ENCODE results near the gene CIAO3.

Gene CIAO3

DNA sequence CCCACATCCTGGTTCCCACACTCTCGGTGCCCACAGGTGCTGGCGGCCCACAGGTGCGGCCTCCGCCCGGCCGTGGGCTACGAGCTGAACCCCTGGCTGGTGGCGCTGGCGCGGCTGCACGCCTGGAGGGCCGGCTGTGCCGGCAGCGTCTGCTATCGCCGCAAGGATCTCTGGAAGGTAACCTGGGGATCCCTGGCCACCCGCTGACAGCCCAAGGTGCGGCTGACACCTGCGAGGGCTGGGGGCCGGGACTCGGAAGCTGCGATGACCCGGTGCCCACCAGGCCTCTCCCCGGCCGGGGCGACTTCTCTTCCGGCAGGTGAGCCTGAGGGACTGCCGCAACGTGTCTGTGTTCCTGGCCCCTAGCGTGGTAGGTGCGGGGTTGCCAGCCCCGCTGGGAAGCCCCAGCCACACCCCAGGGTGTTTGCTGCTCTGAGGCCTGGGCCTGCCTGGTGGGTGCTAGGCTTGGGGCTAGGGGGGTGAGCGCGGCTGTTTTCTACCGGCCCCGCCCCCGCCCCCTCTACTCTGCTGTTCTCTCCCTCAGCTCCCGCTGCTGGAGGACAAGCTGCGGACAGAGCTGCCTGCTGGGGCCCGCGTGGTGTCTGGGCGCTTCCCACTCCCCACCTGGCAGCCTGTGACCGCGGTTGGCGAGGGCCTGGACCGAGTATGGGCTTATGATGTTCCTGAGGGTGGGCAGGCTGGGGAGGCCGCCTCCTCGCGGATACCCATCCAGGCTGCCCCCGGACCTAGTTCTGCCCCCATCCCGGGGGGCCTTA, 18.8 kb downstream of the CIAO3 start:
- no peak for DNase-seq

DNA sequence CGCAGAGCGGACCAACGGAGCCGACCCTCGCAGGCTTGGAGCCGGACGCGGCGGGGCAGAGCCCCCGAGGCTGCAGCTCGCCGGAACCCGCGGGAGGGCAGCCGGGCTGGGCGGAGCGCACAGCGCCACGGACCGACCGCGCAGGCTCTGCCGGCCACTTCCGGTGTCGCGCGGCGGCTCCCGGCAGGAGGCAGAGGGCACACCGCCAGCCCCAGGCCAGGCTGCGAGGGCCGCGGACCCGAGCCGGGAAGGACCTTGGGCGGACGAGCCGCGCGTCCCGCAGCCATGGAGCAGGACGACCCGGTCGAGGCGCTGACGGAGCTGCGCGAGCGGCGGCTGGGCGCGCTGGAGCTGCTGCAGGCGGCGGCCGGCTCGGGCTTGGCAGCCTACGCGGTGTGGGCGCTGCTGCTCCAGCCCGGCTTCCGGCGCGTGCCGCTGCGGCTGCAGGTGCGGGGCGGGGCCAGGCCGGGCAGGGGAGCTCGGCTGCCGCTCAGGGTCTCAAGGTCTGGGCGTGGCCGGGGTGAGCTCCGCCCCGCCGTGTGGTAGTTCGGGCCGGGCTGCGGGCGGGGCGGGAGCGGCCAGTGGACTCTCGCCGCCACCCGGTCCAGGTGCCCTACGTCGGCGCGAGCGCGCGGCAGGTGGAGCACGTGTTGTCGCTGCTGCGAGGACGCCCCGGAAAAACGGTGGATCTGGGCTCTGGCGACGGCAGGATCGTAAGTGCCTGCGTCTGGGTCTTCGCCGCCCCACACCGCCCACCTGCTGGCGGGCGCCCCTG, 19.6 kb downstream of the CIAO3 start, which contains the start of gene ANTKMT:
ANTKMT (plus strand) TSS at position 157 of the 775 bp plus-strand sequence; CDS start at position 286, 129 bp downstream.
- peak; percentile 57 to 79 for DNase-seq

DNA sequence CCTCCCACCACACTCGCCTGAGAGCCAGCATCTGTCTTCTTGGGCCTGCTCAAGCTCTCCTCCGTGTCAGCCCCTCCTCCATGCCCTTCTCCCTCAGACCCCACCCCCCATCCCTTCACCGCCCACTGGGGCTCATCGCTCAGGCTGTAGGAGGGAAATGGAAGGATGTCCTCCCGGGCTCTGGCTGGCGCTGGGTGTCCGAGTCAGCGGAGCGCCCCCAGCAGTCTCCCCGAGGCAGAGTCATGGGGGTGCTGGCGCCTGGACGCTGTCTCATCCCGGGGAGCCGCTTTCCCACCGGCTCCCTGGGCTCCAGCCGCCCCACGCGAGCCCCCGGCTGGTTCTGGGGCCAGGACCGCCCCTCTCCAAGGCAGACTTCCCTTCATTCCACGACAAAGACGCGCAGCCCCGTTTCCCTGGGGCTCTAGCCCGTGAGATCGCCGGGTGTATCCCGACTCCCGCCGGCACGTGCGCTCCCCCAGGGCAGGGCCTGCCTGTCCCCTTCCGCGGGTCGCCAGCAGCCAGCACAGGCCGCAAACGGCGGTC, 20.3 kb downstream of the CIAO3 start:
- peak in 1 of 2 donors; percentile 53 for DNase-seq

DNA sequence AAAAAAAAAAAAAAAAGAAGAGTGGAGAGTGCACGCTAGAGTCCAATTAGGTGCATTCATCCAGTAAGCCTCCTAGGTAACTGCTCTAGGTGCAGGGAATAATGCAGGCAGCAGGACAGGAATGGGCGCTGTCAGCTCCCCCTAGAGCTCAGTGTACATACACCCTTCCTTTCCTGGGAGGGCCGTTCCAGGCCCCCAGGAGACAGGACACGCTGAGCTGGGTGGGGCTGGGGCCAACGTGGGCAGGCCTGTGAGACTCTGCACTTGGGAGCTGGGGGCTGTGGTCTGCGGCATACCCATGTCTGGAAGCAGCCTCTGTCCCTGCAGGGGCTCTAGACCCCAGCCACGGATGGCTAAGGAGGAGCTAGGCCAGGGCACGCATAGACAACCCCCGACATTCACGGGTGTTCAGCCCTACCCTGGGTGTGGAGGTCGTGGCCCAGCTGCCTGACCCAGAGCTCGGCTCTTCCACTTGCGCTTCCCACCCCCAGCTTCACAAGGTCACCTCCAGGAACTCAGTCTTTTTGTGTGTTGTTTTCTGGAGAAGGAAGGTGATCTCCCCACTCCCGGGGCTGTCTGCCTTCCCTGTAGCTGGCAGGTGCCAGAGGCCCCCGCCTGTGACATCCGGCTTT, 20.9 kb downstream of the CIAO3 start:
- DNase-seq, result no peak

DNA sequence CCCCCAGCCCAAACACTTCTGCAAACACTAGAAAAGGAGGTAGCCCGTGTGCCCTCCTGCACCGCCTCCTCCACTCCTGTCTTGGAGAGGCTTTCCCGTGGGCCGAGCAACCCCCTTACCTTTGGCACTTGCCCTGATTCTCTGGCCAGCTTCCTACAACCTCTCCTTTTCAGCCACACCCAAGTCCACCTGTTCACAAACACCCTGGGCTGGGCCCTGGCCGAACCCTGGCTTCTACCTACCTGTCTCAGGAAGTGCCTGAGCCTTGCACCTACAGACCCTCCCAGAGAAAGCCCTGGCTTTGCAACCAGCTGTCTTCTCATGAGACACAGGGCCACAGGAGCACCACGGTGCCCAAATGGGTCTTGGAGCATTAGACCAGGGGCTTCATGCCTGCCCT, 21.9 kb downstream of the CIAO3 start:
- DNase-seq, result no peak

DNA sequence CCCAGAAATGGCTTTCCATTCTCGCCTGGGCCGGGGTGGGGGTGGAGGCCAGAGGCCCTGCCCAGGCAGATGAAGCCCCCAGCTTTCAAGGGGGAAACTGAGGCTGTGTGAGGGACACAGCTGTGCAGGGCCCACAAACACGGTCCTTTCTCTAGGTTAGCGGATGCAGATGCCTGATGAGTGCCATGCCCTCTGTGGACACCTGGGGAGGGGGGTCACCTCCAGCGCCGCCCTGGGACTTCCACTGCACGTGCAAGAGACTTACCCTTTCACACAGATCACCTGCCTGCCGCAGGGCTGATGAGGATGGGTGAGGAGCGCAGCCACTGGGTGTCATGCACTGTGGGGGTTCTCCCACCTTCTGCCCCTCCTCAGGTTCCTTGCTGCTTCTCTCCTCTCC, 22.4 kb downstream of the CIAO3 start:
- no peak for DNase-seq

DNA sequence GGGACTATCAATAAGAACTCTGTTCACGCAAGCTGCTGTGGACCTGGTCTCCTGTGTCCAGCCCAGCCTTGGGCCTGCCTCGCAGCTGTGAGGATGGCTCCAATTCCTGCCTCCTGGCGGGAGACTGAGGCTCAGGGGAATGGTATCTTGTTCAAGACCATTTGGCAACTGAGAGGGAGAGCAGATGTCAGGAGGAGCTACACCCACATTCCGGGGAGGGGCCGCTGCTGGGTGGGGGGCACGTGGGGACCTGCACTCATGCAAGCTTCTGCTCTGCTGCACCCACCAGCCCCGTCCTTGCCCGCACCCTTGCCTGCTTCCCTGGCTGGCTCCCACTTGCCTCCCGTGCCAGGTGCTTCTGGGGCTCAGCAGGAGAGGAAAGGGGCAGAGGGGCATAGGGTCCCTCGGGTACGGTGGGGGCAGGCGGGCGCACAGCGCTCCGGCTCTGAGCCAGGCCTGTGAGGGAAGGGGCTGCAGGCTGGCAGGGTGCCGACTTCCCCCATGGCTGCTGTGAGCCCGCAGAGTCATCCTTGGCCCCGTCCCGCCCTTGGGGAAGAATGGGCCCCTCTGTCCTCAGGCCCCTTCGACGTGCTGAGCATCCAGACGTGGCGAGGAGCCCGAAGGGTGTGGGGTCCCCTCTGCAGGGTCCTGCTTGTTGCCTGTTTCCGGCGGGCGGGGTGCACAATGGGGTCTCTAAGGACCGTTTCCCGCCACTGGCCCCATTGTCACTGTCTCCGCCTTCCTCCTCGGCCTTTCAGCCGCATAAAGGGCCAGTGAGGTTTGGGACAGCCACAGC, 23.1 kb downstream of the CIAO3 start:
- no peak for DNase-seq

DNA sequence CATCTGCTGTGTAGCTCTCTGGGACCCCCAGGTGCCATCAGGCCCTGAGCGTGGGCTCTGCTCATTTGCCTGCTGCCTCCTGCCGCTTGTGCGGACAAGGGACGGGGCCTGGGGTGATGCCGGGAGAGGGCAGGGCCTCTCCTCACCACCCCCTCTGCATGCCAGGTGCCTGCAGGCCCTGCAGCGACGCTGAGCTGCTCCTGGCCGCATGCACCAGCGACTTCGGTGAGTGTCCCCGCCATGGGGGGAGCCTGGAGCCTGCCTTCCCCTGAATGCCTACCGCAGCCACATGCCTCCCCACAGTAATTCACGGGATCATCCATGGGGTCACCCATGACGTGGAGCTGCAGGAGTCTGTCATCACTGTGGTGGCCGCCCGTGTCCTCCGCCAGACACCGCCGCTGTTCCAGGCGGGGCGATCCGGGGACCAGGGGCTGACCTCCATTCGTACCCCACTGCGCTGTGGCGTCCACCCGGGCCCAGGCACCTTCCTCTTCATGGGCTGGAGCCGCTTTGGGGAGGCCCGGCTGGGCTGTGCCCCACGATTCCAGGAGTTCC, 23.9 kb downstream of the CIAO3 start:
- no peak for DNase-seq

DNA sequence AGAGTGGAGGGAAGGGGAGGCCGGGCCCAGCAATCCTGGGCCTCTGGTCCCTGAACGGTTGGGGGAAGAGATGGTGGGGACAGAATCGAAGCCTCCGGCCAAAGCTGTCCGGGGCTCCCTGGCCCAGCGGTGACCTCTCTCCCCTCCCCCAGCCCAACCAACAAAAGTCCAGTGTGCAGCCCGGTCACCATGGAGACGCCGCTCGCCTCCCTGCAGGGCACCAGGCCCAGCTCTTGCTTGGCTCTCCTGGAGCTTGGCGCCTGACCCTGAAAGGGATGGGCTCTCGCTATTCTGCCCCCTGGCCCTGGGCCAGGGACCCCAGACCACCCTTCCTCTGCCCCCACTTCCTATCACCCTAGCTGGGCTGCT, 24.6 kb downstream of the CIAO3 start:
- no peak for DNase-seq

DNA sequence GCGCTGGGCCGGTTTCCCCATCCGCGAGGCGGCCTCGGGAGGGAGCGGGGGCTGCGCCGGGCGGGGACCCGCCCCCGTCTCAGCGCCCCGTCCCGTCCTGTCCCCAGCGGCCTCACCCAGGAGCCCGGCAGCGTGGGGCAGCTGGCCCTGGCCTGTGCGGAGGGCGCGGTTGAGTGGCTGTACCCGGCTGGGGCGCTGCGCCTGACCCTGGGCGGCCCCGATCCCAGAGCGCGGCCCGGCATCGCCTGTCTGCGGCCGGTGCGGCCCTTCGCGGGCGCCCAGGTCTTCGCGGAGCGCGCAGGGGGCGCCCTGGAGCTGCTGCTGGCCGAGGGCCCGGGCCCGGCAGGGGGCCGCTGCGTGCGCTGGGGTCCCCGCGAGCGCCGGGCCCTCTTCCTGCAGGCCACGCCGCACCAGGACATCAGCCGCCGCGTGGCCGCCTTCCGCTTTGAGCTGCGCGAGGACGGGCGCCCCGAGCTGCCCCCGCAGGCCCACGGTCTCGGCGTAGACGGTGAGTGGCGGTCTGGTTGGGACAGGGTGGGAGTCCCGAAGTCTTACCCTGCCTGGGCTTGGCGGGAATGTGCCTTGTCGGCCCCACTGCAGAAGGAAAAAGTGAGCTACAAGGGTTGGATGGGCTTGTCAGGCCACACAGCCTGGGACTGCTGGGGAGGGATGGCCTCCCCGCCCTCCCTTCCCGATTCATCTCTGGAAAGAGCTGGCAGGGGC, 25.2 kb downstream of the CIAO3 start:
- DNase-seq, result no peak

DNA sequence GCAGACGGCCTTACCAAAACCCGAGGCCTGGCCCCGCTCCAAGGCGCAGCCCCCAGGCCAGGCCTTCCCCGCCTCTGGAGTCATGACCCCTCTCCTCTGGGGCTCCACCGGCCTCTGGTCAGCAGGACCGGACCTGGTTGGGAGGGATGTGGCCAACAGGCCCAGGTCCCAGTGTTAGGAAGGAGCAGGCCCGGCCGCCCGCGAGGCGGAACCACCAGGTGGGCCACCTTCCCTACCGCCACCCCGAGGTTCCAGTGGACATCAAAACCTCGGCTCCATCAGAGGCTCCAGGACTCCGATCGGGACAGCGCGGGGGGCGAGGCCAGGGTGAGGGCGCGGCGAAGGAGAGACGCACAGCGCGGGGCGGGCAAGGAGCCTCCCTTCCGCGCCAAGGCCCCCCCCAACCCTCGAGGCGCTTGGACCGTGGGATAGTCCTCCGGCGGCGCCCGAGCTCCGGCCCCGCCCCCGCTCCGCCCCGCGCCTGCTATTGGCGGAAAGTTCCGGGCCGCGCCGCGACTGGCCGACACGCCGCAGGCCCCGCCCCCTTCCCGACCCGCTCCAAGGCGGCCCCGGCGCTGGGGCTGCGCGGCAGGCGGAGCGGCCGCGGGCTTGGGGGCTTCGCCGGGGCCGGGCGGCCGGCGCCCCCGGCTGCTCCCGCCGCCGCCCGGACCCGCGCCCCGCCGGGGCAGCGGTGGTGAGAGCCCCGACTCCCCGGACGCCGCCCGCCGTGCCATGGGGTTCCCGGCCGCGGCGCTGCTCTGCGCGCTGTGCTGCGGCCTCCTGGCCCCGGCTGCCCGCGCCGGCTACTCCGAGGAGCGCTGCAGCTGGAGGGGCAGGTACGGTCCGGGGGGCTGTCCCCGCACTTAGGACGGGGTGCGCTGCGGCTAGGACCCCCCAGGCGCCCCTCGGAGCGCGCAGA, 26.0 kb downstream of the CIAO3 start, which contains the start of gene METRN:
METRN (plus strand) TSS at position 561 of the 919 bp plus-strand sequence; CDS start at position 733, 172 bp downstream.
- peak; percentile 76 to 88 for DNase-seq

DNA sequence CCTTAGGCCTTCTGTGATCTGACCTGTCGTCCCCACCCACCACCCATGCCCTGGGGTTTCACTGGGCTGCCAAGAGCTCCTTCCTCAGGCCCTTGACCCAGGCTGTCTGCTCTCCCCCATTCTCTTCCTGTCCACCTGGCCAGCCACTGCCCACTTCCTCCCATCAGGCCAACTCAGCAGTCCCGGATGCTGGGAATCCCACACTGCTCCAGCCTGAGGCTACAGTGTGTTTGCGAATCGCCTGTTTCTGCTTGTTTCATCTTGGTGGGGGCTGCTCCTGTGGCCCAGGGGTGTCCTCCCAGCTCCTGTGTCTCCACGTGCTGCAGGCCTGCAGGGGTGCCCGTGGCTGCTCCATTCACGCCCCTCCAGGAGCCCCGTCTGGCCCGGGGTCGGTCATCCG, 26.7 kb downstream of the CIAO3 start:
- DNase-seq, result no peak

DNA sequence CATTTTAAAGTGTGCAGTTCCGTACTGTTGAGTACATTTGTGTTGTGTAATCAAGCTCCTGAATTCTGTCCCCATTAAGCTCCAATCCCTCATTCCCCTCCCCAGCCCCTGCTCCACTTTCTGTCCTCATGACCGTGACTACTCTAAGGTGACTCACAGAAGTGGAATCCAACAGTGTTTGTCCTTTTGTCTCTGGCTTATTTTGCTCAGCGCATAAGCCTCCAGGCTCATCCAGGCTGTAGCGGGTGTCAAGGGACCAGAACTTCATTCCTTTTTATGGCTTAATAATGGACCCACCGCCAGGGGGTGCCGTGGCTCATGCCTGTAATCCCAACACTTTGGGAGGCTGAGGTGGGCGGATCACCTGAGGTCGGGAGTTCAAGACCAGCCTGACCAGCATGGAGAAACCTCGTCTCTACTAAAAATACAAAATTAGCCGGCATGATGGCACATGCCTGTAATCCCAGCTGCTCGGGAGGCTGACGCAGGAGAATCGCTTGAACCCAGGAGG, 28.0 kb downstream of the CIAO3 start:
- DNase-seq, result peak; percentile 55 to 70

DNA sequence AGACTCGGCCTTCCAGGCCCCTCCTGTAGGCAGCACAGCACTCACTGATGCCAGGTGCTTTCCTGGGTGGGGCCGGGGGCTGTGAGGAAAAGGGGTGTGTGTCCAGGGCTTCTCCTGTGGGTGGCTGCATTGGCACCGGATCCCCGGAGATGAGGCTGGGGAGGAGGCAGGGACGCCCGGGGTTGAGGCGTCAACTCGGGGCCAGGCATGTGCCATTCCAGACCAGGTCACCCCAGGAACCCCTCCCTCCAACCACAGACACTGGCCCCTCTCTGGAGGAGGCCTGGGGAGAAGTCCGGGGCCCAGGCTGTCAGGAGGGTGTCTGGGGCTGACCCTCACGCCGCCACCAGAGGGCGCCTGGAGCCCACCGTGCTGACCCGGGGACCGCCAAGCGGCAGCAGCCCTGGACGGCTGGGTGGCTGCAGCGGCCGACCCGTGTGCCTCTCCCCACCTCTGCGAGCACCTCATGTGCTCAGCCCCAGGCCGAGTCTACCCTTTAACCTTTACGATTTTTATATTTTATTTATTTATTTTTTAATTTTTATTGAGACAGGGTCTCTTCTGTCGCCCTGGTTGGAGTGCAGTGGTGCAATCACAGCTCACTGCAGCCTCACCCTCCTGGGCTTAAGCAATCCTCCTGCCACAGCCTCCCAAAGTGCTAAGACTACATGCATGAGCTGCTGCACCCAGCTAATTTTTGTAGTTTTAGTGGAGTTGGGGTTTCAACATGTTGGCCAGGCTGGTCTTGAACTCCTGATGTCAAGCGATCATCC, 29.1 kb downstream of the CIAO3 start:
- DNase-seq, result peak; percentile 65 to 73

DNA sequence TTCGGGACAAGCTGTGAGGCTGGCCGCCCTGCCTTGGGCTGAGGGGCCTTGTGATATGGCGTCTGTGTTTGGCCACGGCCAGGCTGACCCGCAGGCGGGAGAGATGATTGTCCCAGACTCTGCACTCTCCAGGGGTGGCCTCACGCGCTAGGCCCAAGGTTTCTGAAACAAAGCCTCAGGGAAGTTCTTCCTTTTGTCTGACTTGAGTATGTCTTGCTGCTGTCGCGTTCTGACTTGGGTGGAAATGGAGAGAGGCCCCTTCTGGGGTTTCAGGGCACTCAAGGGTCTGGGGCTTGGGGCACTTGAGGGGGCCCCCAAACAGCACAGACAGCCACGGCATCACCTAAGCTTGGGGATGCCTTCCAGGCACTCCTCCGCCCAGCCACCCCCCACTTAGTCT, 29.7 kb downstream of the CIAO3 start:
- DNase-seq, result no peak

DNA sequence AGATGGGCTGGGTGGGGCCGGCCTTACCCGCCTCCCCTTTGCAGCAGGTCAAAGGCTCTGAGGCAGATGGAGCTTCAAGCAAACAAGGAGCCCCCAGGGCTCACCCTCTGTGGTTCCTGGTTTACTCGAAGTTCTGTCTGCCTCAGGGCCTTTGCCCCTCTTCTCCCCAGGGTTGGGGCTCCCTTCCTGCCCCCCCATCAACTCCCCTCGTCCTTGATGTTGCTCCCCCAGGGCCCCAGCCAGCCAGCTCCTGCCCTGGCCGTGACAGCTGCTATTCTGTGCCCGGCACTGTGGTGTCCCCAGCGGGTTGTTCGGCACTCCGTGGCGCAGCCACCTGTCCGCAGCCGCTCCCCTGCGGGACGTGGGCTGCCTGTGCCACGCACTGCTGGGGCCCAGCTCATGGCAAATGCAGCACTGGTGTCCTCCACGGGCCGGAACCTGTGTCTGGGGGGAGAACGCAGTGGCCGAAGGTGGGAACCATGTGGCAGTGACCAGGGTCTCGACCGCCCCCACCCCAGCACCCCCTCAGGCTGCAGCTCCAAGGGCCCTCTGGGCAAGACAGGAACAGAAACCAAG, 30.2 kb downstream of the CIAO3 start:
- DNase-seq, result no peak

DNA sequence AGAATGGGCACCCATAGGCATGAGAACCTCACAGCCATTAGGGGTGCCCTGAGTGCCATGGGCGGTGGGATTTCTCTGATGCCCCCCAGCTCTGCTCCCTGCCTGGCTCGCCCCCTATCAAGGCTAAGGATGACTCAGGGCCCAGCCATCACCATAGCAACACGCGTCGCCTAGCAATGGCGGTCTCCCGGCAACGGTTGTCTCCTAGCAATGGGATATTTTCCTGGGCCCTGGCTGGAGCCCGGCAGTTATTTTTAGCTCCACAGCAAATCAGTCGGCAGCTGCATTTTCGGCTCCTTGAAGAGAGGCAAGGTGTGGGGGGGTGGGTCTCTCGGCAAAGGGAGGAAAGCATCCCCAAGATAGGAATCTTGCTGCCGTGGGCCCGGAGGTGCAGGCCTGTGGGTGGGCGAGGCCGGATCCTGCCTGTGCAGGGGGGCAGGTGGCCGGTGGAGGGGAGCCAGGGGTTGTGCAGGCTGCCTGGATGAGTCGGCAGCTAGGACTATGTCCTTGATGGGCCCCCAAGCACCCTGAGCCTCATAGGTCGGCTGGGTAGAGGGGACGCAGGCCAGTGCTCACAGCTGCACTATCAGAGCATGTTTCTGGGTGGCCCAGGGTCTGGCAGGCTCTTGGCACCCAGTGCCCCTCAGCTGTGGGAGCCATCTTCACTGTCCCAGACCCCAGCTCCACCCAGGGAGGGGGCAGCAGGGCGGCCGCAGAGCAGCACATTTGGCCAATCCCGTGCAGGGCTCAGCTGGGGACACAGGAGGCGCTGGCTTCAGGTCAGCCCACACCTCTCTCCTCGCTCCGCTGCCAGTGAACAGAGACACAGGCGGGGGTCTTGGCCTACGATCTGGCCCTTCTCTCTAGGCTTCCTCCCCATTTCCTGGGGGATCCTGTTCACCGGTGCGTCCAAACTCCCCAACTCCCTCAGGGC, 31.0 kb downstream of the CIAO3 start:
- peak in 1 of 2 donors; percentile 24 for DNase-seq
